Measurements from ENCODE around the gene SLC38A9.

Gene SLC38A9

GRCh38 chr5:55577353-55578060 is 134.6 kb downstream of the SLC38A9 start:
- no peak for DNase-seq

- DNase-seq, result no peak
Measured at GRCh38 chr5:55576661-55577060, 135.5 kb downstream of the SLC38A9 start.

Data from NCI-H2029 treated with DMSO at 0.1 percent for 48 hours (cell line).